ENCODE results near the gene RALGAPA1. TPM values are rescaled to one million over a fixed set of nuclear protein-coding genes. Genes with fewer than 3 reads are reported as not detected.
A peak's percentile ranks its signal among the peaks of the same experiment; 100 is the strongest.
"Not testable (repeated sequence)": the region's sequence is repeated elsewhere in the genome, so short reads cannot be mapped to it uniquely, and the experiment has no call there.

Gene RALGAPA1
- total RNA-seq, 1 donor from 2014 or later, result 49.7 TPM

GRCh38 chr14:35626947-35627346 is 182.1 kb downstream of the RALGAPA1 start:
- not testable (repeated sequence) for DNase-seq (ENCODE audit: low read depth)

DNA sequence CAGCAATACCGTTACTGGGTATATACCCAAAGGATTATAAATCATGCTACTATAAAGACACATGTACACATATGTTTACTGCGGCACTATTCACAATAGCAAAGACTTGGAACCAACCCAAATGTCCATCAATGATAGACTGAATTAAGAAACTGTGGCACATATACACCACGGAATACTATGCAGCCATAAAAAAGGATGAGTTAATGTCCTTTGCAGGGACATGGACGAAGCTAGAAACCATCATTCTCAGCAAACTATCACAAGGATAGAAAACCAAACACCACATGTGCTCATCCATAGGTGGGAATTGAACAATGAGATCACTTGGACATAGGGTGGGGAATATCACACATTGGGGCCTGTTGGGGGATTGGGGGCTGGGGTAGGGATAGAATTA is 187.1 kb downstream of the RALGAPA1 start:
- not testable (repeated sequence) for DNase-seq (ENCODE audit: low read depth)

DNA sequence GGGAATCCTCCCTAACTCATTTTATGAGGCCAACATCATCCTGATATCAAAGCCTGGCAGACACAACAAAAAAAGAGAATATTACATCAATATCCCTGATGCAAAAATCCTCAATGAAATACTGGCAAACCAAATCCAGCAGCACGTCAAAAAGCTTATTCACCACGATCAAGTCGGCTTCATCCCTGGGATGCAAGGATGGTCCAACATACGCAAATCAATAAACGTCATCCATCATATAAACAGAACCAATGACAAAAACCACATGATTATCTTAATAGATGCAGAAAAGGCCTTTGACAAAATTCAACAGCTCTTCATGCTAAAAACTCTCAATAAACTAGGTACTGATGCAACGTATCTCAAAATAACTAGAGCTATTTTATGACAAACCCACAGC is 189.1 kb downstream of the RALGAPA1 start:
- DNase-seq (ENCODE audit: low read depth), result not testable (repeated sequence)

GRCh38 chr14:35619461-35619860 is 189.6 kb downstream of the RALGAPA1 start:
- DNase-seq (ENCODE audit: low read depth), result not testable (repeated sequence)

GRCh38 chr14:35617500-35617899 is 191.6 kb downstream of the RALGAPA1 start:
- DNase-seq (ENCODE audit: low read depth), result no peak

GRCh38 chr14:35607380-35607779 is 201.7 kb downstream of the RALGAPA1 start:
- no peak for DNase-seq (ENCODE audit: low read depth)

GRCh38 chr14:35600253-35600652 is 208.8 kb downstream of the RALGAPA1 start:
- DNase-seq (ENCODE audit: low read depth), result no peak

DNA sequence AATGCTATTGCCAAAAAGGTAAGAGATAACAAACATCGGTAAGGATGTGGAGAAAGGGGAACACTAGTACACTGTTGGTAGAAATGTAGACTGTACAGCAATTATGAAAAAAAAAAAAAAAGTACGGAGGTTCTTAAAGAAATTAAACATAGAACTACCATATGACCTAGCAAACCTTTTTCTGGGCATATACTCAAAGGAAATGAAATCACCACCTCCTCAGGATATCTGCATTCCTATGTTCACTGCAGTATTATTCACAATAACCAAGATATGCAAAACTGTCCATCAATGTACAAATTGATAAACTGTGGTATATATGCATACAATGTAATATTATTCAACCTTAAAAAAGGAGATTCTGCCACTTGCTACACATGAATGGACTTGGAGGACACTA is 214.5 kb downstream of the RALGAPA1 start:
- no peak for DNase-seq (ENCODE audit: low read depth)

DNA sequence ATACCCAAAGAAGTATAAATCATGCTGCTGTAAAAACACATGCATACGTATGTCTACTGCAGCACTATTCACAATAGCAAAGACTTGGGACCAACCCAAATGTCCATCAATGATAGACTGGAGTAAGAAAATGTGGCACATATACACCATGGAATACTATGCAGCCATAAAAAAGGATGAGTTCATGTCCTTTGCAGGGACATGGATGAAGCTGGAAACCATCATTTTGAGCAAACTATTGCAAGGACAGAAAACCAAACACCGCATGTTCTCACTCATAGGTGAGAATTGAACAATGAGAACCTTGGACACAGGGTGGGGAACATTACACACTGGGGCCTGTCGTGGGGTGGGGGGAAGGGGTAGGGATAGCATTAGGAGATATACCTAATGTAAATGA is 221.7 kb downstream of the RALGAPA1 start:
- DNase-seq (ENCODE audit: low read depth), result not testable (repeated sequence)

GRCh38 chr14:35578639-35579038 is 230.5 kb downstream of the RALGAPA1 start:
- no peak for DNase-seq (ENCODE audit: low read depth)

GRCh38 chr14:35578135-35578534 is 231.0 kb downstream of the RALGAPA1 start:
- DNase-seq (ENCODE audit: low read depth), result no peak

DNA sequence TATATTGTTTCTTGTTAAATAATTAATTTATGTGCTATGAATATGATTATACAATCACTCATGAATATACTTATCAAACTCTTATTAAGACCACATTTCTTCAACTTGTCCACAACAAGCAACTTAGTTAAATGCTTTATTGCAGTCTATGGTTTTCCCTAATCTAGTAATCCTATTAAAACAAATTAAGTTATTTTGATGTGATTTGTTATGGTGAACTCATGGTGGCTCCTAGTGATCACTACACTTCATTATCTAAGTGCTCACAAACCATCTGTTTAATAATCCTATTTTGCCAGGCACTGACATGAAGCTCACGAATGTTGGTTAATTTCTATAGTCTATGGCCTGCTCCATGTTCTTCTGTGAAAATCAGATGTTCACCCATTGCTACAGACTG is 232.2 kb downstream of the RALGAPA1 start:
- DNase-seq (ENCODE audit: low read depth), result no peak

- DNase-seq (ENCODE audit: low read depth), result no peak
Measured at GRCh38 chr14:35576260-35576659, 232.8 kb downstream of the RALGAPA1 start.

GRCh38 chr14:35573911-35574310 is 235.2 kb downstream of the RALGAPA1 start:
- DNase-seq (ENCODE audit: low read depth), result no peak

- no peak for DNase-seq (ENCODE audit: low read depth)
Measured at GRCh38 chr14:35571598-35571997, 237.5 kb downstream of the RALGAPA1 start.

DNA sequence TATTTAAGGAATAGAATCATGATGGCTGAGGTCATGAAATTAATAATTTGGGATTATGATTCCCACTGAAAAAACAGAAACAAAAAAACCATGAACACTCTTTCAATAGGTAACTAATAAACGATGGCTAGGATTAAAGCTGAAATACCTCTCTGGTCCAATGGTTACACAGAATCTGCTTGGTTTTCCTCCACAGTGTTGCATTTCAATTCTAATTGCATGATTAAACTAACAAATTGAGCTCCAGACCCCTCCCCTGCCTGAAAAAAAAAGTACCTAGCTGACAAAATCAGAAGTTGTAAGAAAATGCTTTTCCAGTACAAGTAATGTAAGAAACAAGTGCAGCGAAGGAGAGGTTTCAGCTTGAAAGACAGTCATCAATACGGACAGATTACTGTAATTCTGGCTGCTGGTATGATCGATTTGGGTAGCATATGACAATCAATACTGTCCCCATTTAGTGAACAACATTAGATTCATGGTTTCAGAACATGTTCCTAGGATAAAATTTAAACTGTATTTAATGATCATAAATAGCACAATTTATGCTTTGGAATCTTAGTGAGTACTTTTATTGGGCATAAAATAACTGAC is 243.1 kb downstream of the RALGAPA1 start:
- DNase-seq (ENCODE audit: low read depth), result peak; percentile 59

- DNase-seq (ENCODE audit: low read depth), result no peak
Measured at GRCh38 chr14:35558680-35559079, 250.4 kb downstream of the RALGAPA1 start.

DNA sequence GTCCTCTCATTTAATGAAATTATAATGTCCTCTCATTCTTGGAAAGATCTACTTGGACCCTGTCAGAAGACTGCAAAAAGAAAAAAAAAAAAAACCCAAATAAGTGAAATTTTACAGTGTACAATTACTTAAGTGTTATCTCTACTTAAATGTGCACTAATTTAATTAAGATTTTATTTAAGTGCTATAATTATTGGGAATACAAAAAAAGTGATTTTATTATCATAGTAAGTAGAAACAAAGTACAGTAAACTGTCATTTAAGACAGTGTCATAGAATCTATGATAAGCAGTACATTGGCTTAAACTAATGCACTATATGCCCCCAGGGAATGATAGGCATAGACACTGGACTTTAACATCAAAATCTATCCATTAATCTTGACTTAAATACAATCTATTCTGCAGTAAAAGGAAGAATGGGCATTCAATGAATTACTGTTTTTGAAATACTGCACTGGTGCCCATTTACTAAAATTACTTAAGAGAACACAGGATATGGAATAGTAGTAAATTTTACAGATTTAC is 251.8 kb downstream of the RALGAPA1 start:
- no peak for DNase-seq (ENCODE audit: low read depth)

GRCh38 chr14:35556548-35556947 is 252.5 kb downstream of the RALGAPA1 start:
- no peak for DNase-seq (ENCODE audit: low read depth)

DNA sequence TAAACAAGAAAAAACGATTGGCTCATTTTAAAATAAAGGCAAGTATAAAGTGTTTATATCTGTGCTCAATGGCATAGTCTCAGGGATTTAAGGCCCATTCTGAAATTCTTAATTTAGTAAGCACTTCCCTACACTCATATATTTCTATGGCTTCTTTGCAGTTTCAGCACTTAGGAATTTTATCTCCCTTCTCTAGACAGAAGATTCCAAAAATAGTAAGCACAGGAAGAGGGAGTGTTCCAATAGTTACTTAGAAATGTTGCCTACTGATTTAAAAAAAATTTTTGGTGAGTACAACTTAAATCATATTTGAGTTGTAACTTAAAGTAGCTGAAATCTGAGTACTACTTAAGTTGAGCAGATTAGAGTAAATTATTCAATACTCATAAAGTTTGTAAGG is 255.3 kb downstream of the RALGAPA1 start:
- no peak for DNase-seq (ENCODE audit: low read depth)

GRCh38 chr14:35551081-35551480 is 258.0 kb downstream of the RALGAPA1 start:
- no peak for DNase-seq (ENCODE audit: low read depth)

DNA sequence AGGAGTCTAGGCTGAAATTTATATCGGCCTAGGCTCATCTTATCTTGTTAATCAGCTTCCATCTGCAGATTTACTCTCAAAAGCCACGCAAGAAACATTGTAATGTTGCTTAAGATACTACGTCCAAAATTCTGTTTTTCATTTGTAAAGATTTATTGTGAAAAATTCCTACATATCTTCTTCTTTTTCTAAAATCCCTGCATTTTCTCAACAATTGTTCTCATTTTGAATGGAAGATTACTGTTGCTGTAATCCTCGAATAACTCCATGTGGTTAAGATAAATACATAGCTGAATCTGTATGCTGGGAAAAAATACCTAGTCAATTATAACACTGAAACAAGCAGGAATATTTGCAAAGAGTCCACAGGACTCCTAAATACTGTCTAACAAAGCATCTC is 259.5 kb downstream of the RALGAPA1 start:
- no peak for DNase-seq (ENCODE audit: low read depth)

DNA sequence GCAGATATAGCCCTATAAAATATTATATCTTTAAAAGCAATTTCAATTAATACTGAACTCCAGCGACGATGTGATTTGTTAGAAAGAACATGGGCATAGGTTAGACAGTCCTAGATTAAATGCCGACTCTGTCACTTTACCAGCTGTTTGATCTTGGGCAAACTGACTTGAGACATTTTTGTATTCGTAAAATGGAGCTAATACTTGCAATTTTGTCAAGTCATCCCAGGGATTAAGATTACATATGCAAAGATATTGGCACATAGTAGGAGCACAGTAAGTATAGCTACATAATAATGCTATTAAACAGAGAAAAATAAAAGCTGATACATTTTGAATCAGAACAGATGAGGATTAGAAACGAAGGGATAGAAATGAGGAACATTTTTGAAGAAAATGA is 266.1 kb downstream of the RALGAPA1 start:
- DNase-seq (ENCODE audit: low read depth), result no peak

DNA sequence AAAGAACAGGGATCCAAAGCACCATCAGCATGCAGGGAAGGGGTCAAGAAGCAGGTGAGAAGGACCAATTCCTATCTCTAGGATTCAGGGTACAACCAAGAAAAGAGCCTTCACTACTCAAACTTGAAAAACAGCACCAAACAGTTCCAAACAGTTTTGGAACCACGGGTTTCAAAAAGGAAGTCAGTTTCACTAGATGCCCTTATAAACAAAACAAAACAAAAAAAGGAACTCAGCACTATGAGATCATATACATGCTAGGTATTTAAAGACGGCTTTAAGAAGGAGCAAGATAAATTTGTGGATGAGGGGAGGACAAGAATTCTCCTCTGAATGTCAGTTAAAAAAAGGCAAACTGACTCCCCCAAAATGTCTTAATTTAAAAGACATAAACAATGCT is 269.1 kb downstream of the RALGAPA1 start:
- no peak for DNase-seq (ENCODE audit: low read depth)
